ENCODE results near the gene FAM25A. TPM values are rescaled to one million over a fixed set of nuclear protein-coding genes. Genes with fewer than 3 reads are reported as not detected.
"Not testable (repeated sequence)": the region's sequence is repeated elsewhere in the genome, so short reads cannot be mapped to it uniquely, and the experiment has no call there.

FAM25A gene
- total RNA-seq (not detected in 2 replicates), polyA plus RNA-seq (not detected in 2 replicates), polyA minus RNA-seq (not detected in 2 replicates), Bru-seq, nascent RNA (not detected), BruChase-seq, experiment 1, labeled RNA remaining after a 6-hour chase (not detected), BruChase-seq, experiment 2, labeled RNA remaining after a 2-hour chase (not detected)
- not detected in 2 replicates for polyA plus RNA-seq (2011; cell fraction: cytosol; rRNA removed)
- not detected in 2 replicates for polyA plus RNA-seq (2011; cell fraction: nucleus; rRNA removed)
- not detected in 2 replicates for polyA plus RNA-seq (2012)
- polyA minus RNA-seq (2011; cell fraction: cytosol; rRNA and poly(A)+ RNA removed): not detected
- polyA minus RNA-seq (2011; cell fraction: nucleus; rRNA and poly(A)+ RNA removed): not detected in 2 replicates
- long read RNA-seq: 0 reads

- H3K9ac ChIP-seq (replicated peaks; ENCODE audit: extremely low read depth, insufficient read depth, low read length); dilution Hi-C loops (cut with MboI; ENCODE audit: extremely low pct_ligation_motif_present, low sequenced_read_pairs); H3K36me3 ChIP-seq (ENCODE audit: control insufficient read depth in 2 of 2, extremely low read depth in 1 of 2, insufficient read depth in 2 of 2, low read length in 2 of 2); FAIRE-seq; H4K20me1 ChIP-seq (replicated peaks; ENCODE audit: control insufficient read depth, extremely low read depth, insufficient read depth, low read length); H3K9me1 ChIP-seq (replicated peaks; ENCODE audit: control insufficient read depth, extremely low read depth, insufficient read depth, low read length); H3K79me2 ChIP-seq (ENCODE audit: control insufficient read depth, insufficient read depth, low read length); H3K4me2 ChIP-seq (ENCODE audit: insufficient read depth, low read length); POLR2A ChIA-PET; CTCF ChIA-PET; H3K4me1 ChIP-seq (ENCODE audit: control insufficient read depth, extremely low read depth, insufficient read depth, low read length); intact Hi-C loops (cut with micrococcal nuclease); H3K4me3 ChIP-seq (replicated peaks in 1 of 3; ENCODE audit: insufficient read depth in 1 of 3, low read depth in 1 of 3, low read length in 3 of 3); H3K27ac ChIP-seq (ENCODE audit: insufficient read depth, low read depth, low read length); H2AFZ ChIP-seq (ENCODE audit: low read depth, low read length); DNase-seq (ENCODE audit: low read depth, low spot score); H3K9me3 ChIP-seq (replicated peaks; ENCODE audit: control insufficient read depth, insufficient read depth, low read length); BruUV-seq (replicated peaks); H3K27me3 ChIP-seq (ENCODE audit: control insufficient read depth in 2 of 2, insufficient read depth in 2 of 2, low read length in 2 of 2): not testable (repeated sequence)
These were observed at the start of gene FAM25A for GRCh38 chr10:87020056-87020455. Gene FAM25A, plus strand, starts transcription at chr10:87020294. Its CDS starts 31 bp downstream, at chr10:87020325.

- DNase-seq (ENCODE audit: low read depth, low spot score) (no peak), FAIRE-seq (no peak)
- intact Hi-C loops (cut with micrococcal nuclease): loop anchor here (2.0 to 5.0 kb wide), 3 partner anchors 14 to 691 kb away; partner anchors contain the start of genes GLUD1, MMRN2 and SHLD2
- Histone ChIP-seq H3K27me3 (ENCODE audit: control insufficient read depth in 2 of 2, insufficient read depth in 2 of 2, low read length in 2 of 2) (no peaks in the 10 kb centered on the region), H3K4me2 (ENCODE audit: insufficient read depth, low read length) (peak overlapping the region; percentile 74), H3K4me1 (ENCODE audit: control insufficient read depth, extremely low read depth, insufficient read depth, low read length) (peaks cover 53% of the 10 kb centered on the region), H3K27ac (ENCODE audit: insufficient read depth, low read depth, low read length) (peak overlapping the region; percentile 77), H3K4me3 (replicated peaks in 1 of 3; ENCODE audit: insufficient read depth in 1 of 3, low read depth in 1 of 3, low read length in 3 of 3) (peak overlapping the region; percentile 26 to 48 (median 47)), H4K20me1 (replicated peaks; ENCODE audit: control insufficient read depth, extremely low read depth, insufficient read depth, low read length) (no peaks in the 10 kb centered on the region), H3K9me3 (replicated peaks; ENCODE audit: control insufficient read depth, insufficient read depth, low read length) (no peaks in the 10 kb centered on the region), H3K36me3 (ENCODE audit: control insufficient read depth in 2 of 2, extremely low read depth in 1 of 2, insufficient read depth in 2 of 2, low read length in 2 of 2) (no peaks in the 10 kb centered on the region), H3K9me1 (replicated peaks; ENCODE audit: control insufficient read depth, extremely low read depth, insufficient read depth, low read length) (no peaks in the 10 kb centered on the region), H3K79me2 (ENCODE audit: control insufficient read depth, insufficient read depth, low read length) (no peaks in the 10 kb centered on the region), H3K9ac (replicated peaks; ENCODE audit: extremely low read depth, insufficient read depth, low read length) (peak overlapping the region; percentile 81), H2AFZ (ENCODE audit: low read depth, low read length) (peak overlapping the region; percentile 76)
- BruUV-seq (replicated peaks): no TSS peak
- POLR2A ChIA-PET: no interaction called here
- TF ChIP-seq EZH2 (IDR thresholded peaks at IDR 0.05; ENCODE audit: borderline replicate concordance, low read depth, low read length, severe bottlenecking): no peak
- TF ChIP-seq POLR2AphosphoS5 (IDR thresholded peaks at IDR 0.05; ENCODE audit: insufficient read depth, low read depth, low read length): peak; percentile 71
- no peak for TF ChIP-seq FOS (IDR thresholded peaks at IDR 0.05; ENCODE audit: borderline replicate concordance, insufficient read depth, low read length)
- no peak for TF ChIP-seq JUN (IDR thresholded peaks at IDR 0.05; ENCODE audit: borderline replicate concordance, insufficient read depth, insufficient read length, low read depth)
- no peak for TF ChIP-seq MYC (IDR thresholded peaks at IDR 0.05; ENCODE audit: low read depth, low read length)
- TF ChIP-seq CTCF (IDR thresholded peaks at IDR 0.05; ENCODE audit: extremely low read depth in 1 of 2, insufficient read depth in 1 of 2, low read depth in 1 of 2, low read length in 2 of 2): no peak
- no peak for TF ChIP-seq MAX (IDR thresholded peaks at IDR 0.05; ENCODE audit: insufficient read depth, insufficient read length)
- TF ChIP-seq GATA2 (IDR thresholded peaks at IDR 0.05; ENCODE audit: insufficient read depth, insufficient read length, low read depth, low read length): no peak
- peak; percentile 68 for TF ChIP-seq POLR2A (IDR thresholded peaks at IDR 0.05; ENCODE audit: low read depth, low read length)
- dilution Hi-C loops (cut with MboI; ENCODE audit: extremely low pct_ligation_motif_present, low sequenced_read_pairs): no loop called here
- CTCF ChIA-PET: interaction anchor here (0.6 to 6.4 kb wide), 4 partner anchors 10 to 121 kb away, joined by 3 to 110 read pairs (median 14); partner anchors contain the start of genes MMRN2 and SNCG
These were observed 49.2 kb upstream of the FAM25A start for GRCh38 chr10:86970982-86971231.
